Thymus (tissue), 11 donors: ENCODE data around the gene PTGES3. TPM values are rescaled to one million over a fixed set of nuclear protein-coding genes. Genes with fewer than 3 reads are reported as not detected.
"Not testable (repeated sequence)": the region's sequence is repeated elsewhere in the genome, so short reads cannot be mapped to it uniquely, and the experiment has no call there.

ENCODE experiments used
- DNase-seq, 9 donors: peaks; one replicate each; pipeline ENCODE4 v3.0.0-alpha.2; 2013; ENCODE audit warnings: low spot score in 9 of 9, low read depth in 6 of 9, missing footprints in 1 of 9
- H3K27ac ChIP-seq, 2 donors: one replicate each; pipeline ENCODE4 v1.5.1; 2013; ENCODE audit warnings: control low read depth in 1 of 2, low read depth in 1 of 2, low read length in 1 of 2, mild to moderate bottlenecking in 1 of 2, moderate library complexity in 1 of 2
- H3K27me3 ChIP-seq, 2 donors: one replicate each; pipeline ENCODE4 v1.5.1; 2013; ENCODE audit warnings: low read length in 1 of 2; ENCODE audit not compliant: control insufficient read depth in 2 of 2, insufficient read depth in 1 of 2
- H3K36me3 ChIP-seq, 2 donors: one replicate each; pipeline ENCODE4 v1.5.1; 2013; ENCODE audit warnings: low read length in 1 of 2, mild to moderate bottlenecking in 1 of 2, moderate library complexity in 1 of 2; ENCODE audit not compliant: control insufficient read depth in 2 of 2, insufficient read depth in 2 of 2
- H3K4me1 ChIP-seq, 2 donors: one replicate each; pipeline ENCODE4 v1.5.1; 2013; ENCODE audit warnings: low read length in 2 of 2; ENCODE audit not compliant: control insufficient read depth in 2 of 2, insufficient read depth in 2 of 2
- H3K4me3 ChIP-seq, 2 donors: one replicate each; pipeline ENCODE4 v1.5.1; 2013; ENCODE audit warnings: low read length in 2 of 2, control low read depth in 1 of 2, mild to moderate bottlenecking in 1 of 2
- H3K9me3 ChIP-seq, 2 donors: one replicate each; pipeline ENCODE4 v1.5.1; 2013; ENCODE audit warnings: low read length in 1 of 2, mild to moderate bottlenecking in 1 of 2; ENCODE audit not compliant: control insufficient read depth in 2 of 2, insufficient read depth in 1 of 2
- WGBS: extraction: QIAGEN DNeasy Blood & Tissue Kit; methylation state at CpG from one replicate; pipeline ENCODE4 v1.1.7; 2013; 5-methylcytosine and 5-hydroxymethylcytosine counted together
- polyA plus RNA-seq: library from polyadenylated mRNA; stranded (reverse); fragments of 200-250 nt; gene quantifications from one replicate; pipeline ENCODE4 v1.2.3, GENCODE V29; 2013
- total RNA-seq: library from RNA; stranded (reverse); fragments of 120-200 nt; gene quantifications from one replicate; pipeline ENCODE4 v1.2.4, GENCODE V29; 2013
- donor health status: healthy.

PTGES3 gene
- total and polyA plus RNA-seq, 2 donors = 101 to 161 TPM

GRCh38 chr12:56716933-56717880 lies 29.1 kb upstream of the PTGES3 start:
- H3K27me3 ChIP-seq = no peaks in the 10 kb centered on the region
- peaks cover 0 to 10% of the 10 kb centered on the region in 2 donors for H3K9me3 ChIP-seq
- no peak overlapping the region for H3K4me3 ChIP-seq
- H3K36me3 ChIP-seq = peaks cover 63 to 83% of the 10 kb centered on the region in 2 donors
- peaks cover 43 to 73% of the 10 kb centered on the region in 2 donors for H3K4me1 ChIP-seq
- H3K27ac ChIP-seq = peak overlapping the region; percentile 20 to 70
- peak in 3 of 9 donors; percentile 48 to 66 (median 61) for DNase-seq
- 71% methylated on average over 4 of the region's 4 CpGs for WGBS

- no peak overlapping the region for H3K4me3 ChIP-seq
- peak overlapping the region; percentile 20 to 70 for H3K27ac ChIP-seq
- DNase-seq = no peak
- WGBS = 14% methylated on average over 1 of the region's 1 CpG
- peaks cover 0 to 10% of the 10 kb centered on the region in 2 donors for H3K9me3 ChIP-seq
- H3K27me3 ChIP-seq = no peaks in the 10 kb centered on the region
- H3K36me3 ChIP-seq = peaks cover 64 to 84% of the 10 kb centered on the region in 2 donors
- H3K4me1 ChIP-seq = peaks cover 37 to 67% of the 10 kb centered on the region in 2 donors
Measured at GRCh38 chr12:56716458-56716857, 28.4 kb upstream of the PTGES3 start.

GRCh38 chr12:56715798-56716197 lies 27.7 kb upstream of the PTGES3 start:
- no peak overlapping the region for H3K4me3 ChIP-seq
- peaks cover 60 to 82% of the 10 kb centered on the region in 2 donors for H3K36me3 ChIP-seq
- WGBS = 96% methylated on average over 8 of the region's 8 CpGs
- H3K9me3 ChIP-seq = peaks cover 0 to 10% of the 10 kb centered on the region in 2 donors
- DNase-seq = no peak
- H3K27ac ChIP-seq = peak overlapping the region in 1 of 2 donors; percentile 70
- H3K4me1 ChIP-seq = peaks cover 31 to 61% of the 10 kb centered on the region in 2 donors
- no peaks in the 10 kb centered on the region for H3K27me3 ChIP-seq

GRCh38 chr12:56714431-56714929 lies 26.4 kb upstream of the PTGES3 start:
- peaks cover 47 to 68% of the 10 kb centered on the region in 2 donors for H3K36me3 ChIP-seq
- no peaks in the 10 kb centered on the region for H3K27me3 ChIP-seq
- no peak overlapping the region for H3K27ac ChIP-seq
- H3K9me3 ChIP-seq = peaks cover 0 to 10% of the 10 kb centered on the region in 2 donors
- H3K4me1 ChIP-seq = peaks cover 24 to 52% of the 10 kb centered on the region in 2 donors
- no peak overlapping the region for H3K4me3 ChIP-seq
- WGBS = 98% methylated on average over 2 of the region's 2 CpGs
- DNase-seq = no peak

DNA sequence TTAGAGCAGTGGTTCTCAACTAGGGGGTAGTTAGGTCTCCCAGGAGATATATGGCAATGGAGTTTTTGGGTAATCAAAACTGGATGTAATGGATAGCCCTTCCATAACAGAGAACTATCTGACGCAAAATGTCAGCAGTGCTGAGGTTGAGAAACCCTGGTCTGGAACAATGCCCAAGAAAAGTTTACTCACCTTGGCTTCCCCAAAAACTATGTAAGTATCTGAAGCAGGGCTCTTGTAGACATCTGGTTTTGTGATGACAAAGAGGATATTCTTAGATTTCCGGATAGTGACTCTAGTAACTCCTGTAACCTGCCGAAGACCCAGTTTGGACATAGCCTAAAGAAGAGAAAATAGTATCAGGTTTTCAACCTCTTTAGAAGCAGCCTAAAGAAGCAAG lies 25.3 kb upstream of the PTGES3 start:
- no peak for DNase-seq
- Histone ChIP-seq H3K27ac (no peak overlapping the region), H3K4me3 (no peak overlapping the region), H3K4me1 (peaks cover 18 to 41% of the 10 kb centered on the region in 2 donors), H3K9me3 (peaks cover 0 to 4% of the 10 kb centered on the region in 2 donors), H3K36me3 (peaks cover 39 to 58% of the 10 kb centered on the region in 2 donors), H3K27me3 (no peaks in the 10 kb centered on the region)
- WGBS = 96% methylated on average over 3 of the region's 3 CpGs

- Histone ChIP-seq H3K27me3 (no peaks in the 10 kb centered on the region), H3K27ac (peak overlapping the region; percentile 41 to 46), H3K36me3 (peaks cover 33 to 36% of the 10 kb centered on the region in 2 donors), H3K4me3 (no peak overlapping the region), H3K9me3 (no peaks in the 10 kb centered on the region), H3K4me1 (peaks cover 0 to 10% of the 10 kb centered on the region in 2 donors)
- no peak for DNase-seq
- 97% methylated on average over 5 of the region's 5 CpGs for WGBS
Measured at GRCh38 chr12:56709759-56710376, 21.8 kb upstream of the PTGES3 start.

DNA sequence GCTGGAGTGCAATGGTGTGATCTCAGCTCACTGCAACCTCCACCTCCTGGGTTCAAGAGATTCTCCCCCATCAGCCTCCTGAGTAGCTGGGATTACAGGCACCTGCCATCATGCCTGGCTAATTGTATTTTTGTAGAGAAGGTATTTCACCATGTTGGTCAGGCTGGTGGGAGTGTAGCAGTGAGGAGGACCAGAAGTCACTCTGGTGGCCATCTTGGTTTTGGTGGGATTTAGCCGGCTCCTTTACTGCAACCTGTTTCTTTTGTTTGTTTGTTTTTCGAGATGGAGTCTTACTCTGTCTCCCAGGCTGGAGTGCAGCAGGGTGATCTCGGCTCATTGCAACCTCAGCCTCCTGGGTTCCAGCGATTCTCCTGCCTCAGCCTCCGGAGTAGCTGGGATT lies 16.4 kb upstream of the PTGES3 start:
- not testable (repeated sequence) for H3K27me3 ChIP-seq
- WGBS = 96% methylated on average over 5 of the region's 5 CpGs

DNA sequence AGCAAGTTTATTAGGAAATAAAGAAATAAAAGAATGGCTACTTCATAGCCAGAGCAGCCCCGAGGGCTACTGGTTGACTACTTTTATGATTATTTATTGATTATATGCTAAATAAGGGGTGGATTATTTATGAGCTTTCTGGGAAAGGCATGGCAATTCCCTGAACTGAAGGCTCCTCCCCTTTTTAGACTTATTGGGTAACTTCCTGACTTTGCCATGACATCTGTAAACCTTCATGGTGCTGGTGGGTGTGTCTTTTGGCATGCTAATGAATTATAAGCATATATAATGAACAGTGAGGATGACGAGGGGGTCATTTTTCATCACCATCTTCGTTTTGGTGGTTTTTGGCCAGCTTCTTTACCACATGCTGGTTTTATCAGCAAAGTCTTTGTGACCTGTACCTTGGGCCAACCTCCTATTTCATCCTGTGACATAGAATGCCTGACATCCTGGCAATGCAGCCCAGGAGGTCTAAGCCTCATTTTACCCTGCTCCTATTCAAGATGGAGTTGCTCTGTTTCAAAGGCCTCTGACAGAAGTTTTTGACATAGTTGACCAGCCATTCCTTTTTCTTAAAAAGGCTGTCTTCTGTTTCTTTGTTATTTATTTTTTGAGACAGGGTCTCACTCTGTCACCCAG lies 11.1 kb upstream of the PTGES3 start:
- Histone ChIP-seq H3K9me3 (no peaks in the 10 kb centered on the region), H3K27ac (no peak overlapping the region), H3K27me3 (peaks cover 0 to 4% of the 10 kb centered on the region in 2 donors), H3K36me3 (no peaks in the 10 kb centered on the region), H3K4me1 (peaks cover 0 to 4% of the 10 kb centered on the region in 2 donors), H3K4me3 (no peak overlapping the region)
- no peak for DNase-seq
- whole genome bisulfite sequencing = 93% methylated on average over 3 of the region's 3 CpGs

More for the DNA sequence above, 16.4 kb upstream of the PTGES3 start:
- not testable (repeated sequence) for H3K36me3 ChIP-seq, H3K27ac ChIP-seq, H3K9me3 ChIP-seq, H3K4me3 ChIP-seq, H3K4me1 ChIP-seq, DNase-seq
